ENCODE data around the gene CEP63.

Gene CEP63

GRCh38 chr3:134607054-134608022, 121.5 kb downstream of the CEP63 start:
- DNase-seq (ENCODE audit: low read depth in 2 of 2, low spot score in 1 of 2) = no peak

- DNase-seq (ENCODE audit: low read depth in 2 of 2, low spot score in 1 of 2) = no peak
Observed at GRCh38 chr3:134608023-134608770, 122.3 kb downstream of the CEP63 start.

- no peak for DNase-seq (ENCODE audit: low read depth in 2 of 2, low spot score in 1 of 2)
Observed at GRCh38 chr3:134608771-134609435, 123.0 kb downstream of the CEP63 start.

- DNase-seq (ENCODE audit: low read depth in 2 of 2, low spot score in 1 of 2) = no peak
Observed at GRCh38 chr3:134609821-134610431, 124.1 kb downstream of the CEP63 start.

- DNase-seq (ENCODE audit: low read depth in 2 of 2, low spot score in 1 of 2) = no peak
Observed at GRCh38 chr3:134610432-134611385, 124.9 kb downstream of the CEP63 start.

- DNase-seq (ENCODE audit: low read depth in 2 of 2, low spot score in 1 of 2) = no peak
Observed at GRCh38 chr3:134611516-134611915, 125.7 kb downstream of the CEP63 start.

- DNase-seq (ENCODE audit: low read depth in 2 of 2, low spot score in 1 of 2) = no peak
Observed at GRCh38 chr3:134613006-134613520, 127.2 kb downstream of the CEP63 start.

GRCh38 chr3:134614955-134615354, 129.1 kb downstream of the CEP63 start:
- no peak for DNase-seq (ENCODE audit: low read depth in 2 of 2, low spot score in 1 of 2)

- no peak for DNase-seq (ENCODE audit: low read depth in 2 of 2, low spot score in 1 of 2)
Observed at GRCh38 chr3:134615743-134616142, 129.9 kb downstream of the CEP63 start.

GRCh38 chr3:134617608-134618477, 132.0 kb downstream of the CEP63 start:
- no peak for DNase-seq (ENCODE audit: low read depth in 2 of 2, low spot score in 1 of 2)

GRCh38 chr3:134618478-134619300, 132.8 kb downstream of the CEP63 start:
- no peak for DNase-seq (ENCODE audit: low read depth in 2 of 2, low spot score in 1 of 2)

GRCh38 chr3:134619301-134619615, 133.4 kb downstream of the CEP63 start:
- no peak for DNase-seq (ENCODE audit: low read depth in 2 of 2, low spot score in 1 of 2)

GRCh38 chr3:134619884-134620445, 134.1 kb downstream of the CEP63 start:
- no peak for DNase-seq (ENCODE audit: low read depth in 2 of 2, low spot score in 1 of 2)

GRCh38 chr3:134620476-134621115, 134.7 kb downstream of the CEP63 start:
- no peak for DNase-seq (ENCODE audit: low read depth in 2 of 2, low spot score in 1 of 2)

- no peak for DNase-seq (ENCODE audit: low read depth in 2 of 2, low spot score in 1 of 2)
Observed at GRCh38 chr3:134621854-134622253, 136.0 kb downstream of the CEP63 start.

- DNase-seq (ENCODE audit: low read depth in 2 of 2, low spot score in 1 of 2) = no peak
Observed at GRCh38 chr3:134622806-134623365, 137.0 kb downstream of the CEP63 start.
